Nephron progenitor cell (in vitro differentiated cells): Measurements from ENCODE around the gene LGALS8.
A peak's percentile ranks its signal among the peaks of the same experiment; 100 is the strongest.

ENCODE experiments used
- DNase-seq: peaks from one replicate; pipeline ENCODE4 v3.0.0; 2021
- H3K27ac Mint-ChIP-seq: 2 replicates; pipeline ENCODE4 v1.8.0; 2021; ENCODE audit warnings: mild to moderate bottlenecking, moderate library complexity, mixed read lengths
- H3K27me3 Mint-ChIP-seq: 2 replicates; pipeline ENCODE4 v1.8.0; 2021; ENCODE audit warnings: mild to moderate bottlenecking, low read depth, mixed read lengths; ENCODE audit not compliant: poor library complexity
- H3K36me3 Mint-ChIP-seq: 2 replicates; pipeline ENCODE4 v1.8.0; 2021; ENCODE audit warnings: low read depth, mixed read lengths
- H3K4me1 Mint-ChIP-seq: 2 replicates; pipeline ENCODE4 v1.8.0; 2021; ENCODE audit warnings: mixed read lengths
- H3K4me3 Mint-ChIP-seq: 2 replicates; pipeline ENCODE4 v1.8.0; 2021; ENCODE audit warnings: mild to moderate bottlenecking, moderate library complexity, mixed read lengths
- H3K9me3 Mint-ChIP-seq: 2 replicates; pipeline ENCODE4 v1.8.0; 2021; ENCODE audit warnings: mild to moderate bottlenecking, moderate library complexity, mixed read lengths
- TF ChIP-seq, protein P1 (sequence below): fragments of 200-600 bp; sonication (generic); IDR thresholded peaks from 2 replicates; pipeline ENCODE4 v1.5.0; 2021; ENCODE audit warnings: antibody characterized with exemption

Gene LGALS8

DNA sequence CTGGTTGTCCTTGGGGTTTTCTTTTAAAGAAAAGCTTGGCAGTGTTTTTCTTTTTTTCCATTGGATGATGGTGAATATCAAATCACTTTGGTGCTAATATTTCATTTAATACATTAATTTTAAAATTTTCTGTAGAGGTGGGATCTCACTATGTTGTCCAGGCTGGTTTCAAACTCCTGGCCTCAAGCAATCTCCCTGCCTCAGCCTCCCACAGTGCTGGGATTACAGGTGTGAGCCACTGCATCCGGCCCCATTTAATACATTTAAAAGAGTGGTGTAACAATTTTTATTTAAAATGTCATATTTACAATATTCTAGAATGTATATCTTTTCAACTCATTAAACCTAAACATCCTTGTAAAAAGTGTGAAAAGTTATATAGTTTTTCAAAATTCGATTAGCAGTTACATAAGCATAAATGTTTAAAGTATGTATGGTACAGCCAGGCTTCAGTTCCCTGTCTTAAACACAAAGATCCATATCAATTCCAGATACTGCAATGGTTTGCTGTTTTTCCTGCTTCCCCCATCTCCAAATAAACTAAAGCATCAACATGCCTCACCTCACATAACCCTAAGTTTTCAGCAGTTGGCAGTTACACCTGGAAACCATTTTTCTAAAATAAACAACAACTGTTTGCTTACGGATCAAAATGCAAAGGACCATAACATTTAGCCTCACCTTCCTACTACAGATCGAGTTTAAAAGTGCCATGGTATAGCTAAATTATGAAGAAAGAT, 8.9 kb upstream of the LGALS8 start:
- Mint-ChIP-seq H3K36me3 (no peaks in the 10 kb centered on the region), H3K9me3 (no peaks in the 10 kb centered on the region), H3K27ac (no peak overlapping the region), H3K4me1 (peaks cover 19% of the 10 kb centered on the region), H3K27me3 (peaks cover 6% of the 10 kb centered on the region), H3K4me3 (no peak overlapping the region)
- no peak for DNase-seq
- TF ChIP-seq, protein P1, sequence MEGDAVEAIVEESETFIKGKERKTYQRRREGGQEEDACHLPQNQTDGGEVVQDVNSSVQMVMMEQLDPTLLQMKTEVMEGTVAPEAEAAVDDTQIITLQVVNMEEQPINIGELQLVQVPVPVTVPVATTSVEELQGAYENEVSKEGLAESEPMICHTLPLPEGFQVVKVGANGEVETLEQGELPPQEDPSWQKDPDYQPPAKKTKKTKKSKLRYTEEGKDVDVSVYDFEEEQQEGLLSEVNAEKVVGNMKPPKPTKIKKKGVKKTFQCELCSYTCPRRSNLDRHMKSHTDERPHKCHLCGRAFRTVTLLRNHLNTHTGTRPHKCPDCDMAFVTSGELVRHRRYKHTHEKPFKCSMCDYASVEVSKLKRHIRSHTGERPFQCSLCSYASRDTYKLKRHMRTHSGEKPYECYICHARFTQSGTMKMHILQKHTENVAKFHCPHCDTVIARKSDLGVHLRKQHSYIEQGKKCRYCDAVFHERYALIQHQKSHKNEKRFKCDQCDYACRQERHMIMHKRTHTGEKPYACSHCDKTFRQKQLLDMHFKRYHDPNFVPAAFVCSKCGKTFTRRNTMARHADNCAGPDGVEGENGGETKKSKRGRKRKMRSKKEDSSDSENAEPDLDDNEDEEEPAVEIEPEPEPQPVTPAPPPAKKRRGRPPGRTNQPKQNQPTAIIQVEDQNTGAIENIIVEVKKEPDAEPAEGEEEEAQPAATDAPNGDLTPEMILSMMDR, result no peak

DNA sequence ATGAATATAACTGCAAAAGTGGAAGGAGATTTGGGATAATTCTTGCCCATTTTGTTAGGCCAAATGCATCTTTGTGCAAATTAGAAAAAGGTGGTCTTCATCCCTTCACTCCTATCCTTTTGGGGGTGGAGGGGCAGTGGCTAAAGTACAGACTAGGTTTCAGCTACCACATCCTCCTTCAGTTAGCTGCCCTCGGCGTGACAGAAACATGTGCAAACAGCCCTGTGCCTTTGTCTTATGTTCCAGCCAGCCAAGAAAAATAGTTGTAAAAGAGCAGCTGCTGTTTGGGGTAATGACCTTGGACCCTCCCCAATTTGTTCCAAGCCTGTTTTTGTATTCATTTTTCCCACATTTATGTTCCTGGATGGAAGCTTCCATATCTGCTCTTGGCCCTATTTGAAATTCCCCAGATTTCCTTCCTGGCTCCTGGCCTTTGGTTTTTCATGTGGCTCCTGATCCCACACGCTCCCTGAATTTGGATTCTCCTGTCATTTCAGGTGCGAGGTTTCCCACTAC, 8.3 kb upstream of the LGALS8 start:
- Mint-ChIP-seq H3K27me3 (peaks cover 6% of the 10 kb centered on the region), H3K4me1 (peaks cover 17% of the 10 kb centered on the region), H3K4me3 (no peak overlapping the region), H3K36me3 (no peaks in the 10 kb centered on the region), H3K9me3 (no peaks in the 10 kb centered on the region), H3K27ac (peak overlapping the region; percentile 22)
- TF ChIP-seq, protein P1, result no peak
- no peak for DNase-seq

DNA sequence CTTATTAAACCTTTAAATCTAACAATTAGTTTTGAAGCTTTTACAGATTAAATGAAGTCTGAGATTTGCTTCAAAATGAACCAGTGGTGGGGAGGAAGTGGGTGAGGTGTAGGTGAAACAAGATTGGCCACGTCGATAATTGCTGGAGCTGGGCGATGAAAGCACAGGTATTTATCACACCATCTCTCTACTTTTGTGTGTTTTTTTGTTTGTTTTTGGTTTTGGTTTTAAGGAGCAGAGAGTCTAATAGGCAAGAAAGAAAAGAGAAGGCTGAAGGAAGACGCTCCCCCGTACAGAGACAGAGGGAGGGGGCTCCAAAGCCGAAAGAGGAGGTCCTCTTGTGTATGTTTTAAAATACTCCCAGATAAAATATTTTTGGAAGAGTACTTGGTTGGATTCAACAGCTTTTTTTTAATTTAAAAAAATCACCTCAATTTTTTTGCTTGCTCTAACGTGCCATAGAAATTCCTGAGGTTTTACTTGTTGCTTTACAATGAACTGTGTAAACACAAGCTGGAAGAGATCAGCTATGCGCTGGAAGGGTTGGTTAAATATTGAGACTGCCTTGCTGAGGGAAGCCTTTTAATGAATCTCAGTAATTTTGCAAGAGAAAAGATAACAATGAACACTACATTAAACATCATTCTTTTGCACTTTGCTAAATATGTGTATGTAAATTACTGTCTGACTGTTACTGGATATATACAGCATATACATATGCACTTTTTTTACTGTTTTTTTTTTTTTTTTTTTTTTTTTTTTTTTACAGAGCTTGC, 6.7 kb upstream of the LGALS8 start:
- Mint-ChIP-seq H3K4me1 (peaks cover 17% of the 10 kb centered on the region), H3K27ac (peak overlapping the region; percentile 65), H3K36me3 (no peaks in the 10 kb centered on the region), H3K9me3 (no peaks in the 10 kb centered on the region), H3K4me3 (no peak overlapping the region), H3K27me3 (peaks cover 6% of the 10 kb centered on the region)
- TF ChIP-seq, protein P1, result no peak
- no peak for DNase-seq

DNA sequence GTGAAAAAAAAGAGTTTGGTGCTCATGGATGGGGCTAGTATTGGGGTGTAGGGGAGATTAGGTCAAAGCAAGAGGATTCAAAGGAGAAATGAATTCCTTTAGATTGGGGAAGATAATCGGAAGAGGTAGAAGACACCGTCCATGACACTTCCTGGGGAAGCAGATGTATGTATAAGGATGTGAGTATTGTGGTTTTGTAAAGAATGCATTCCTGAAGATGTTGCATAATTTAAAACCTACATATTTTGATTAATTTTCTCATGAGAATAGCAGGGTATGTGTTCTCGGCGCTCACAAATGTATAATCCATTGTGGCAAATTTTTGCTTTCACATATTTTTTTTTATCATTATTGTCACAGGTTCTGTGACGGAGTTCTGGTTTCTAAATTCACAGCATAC, 5.5 kb upstream of the LGALS8 start:
- Mint-ChIP-seq H3K4me3 (no peak overlapping the region), H3K36me3 (no peaks in the 10 kb centered on the region), H3K9me3 (no peaks in the 10 kb centered on the region), H3K27me3 (peaks cover 6% of the 10 kb centered on the region), H3K27ac (no peak overlapping the region), H3K4me1 (peaks cover 23% of the 10 kb centered on the region)
- TF ChIP-seq, protein P1, result no peak
- no peak for DNase-seq

DNA sequence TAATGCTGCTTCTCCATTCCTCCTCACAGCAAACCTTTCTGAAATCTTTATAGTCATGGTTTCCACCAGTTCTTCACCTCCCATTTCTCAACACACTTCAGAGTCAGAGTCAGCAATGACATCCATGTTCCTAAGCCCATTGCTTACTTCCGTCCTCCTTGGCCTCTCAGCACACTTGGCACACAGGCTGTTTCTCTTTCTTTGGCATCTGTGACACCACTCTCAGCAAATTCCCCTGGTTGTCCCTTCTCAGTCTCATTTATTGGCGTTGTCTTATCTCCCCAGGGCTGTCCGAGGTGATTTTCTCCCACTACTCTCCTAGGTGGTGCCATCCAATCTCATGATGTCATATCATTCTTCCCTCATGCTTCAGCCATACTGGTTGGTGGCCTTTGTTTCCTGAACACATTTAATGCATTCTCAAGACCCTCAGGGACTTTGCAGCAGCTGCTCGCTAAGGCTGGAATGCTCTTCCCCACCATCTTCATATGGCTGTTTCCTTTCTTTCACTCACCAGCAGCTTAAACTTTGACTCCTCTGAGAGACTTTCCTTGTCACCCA, 3.3 kb upstream of the LGALS8 start:
- no peaks in the 10 kb centered on the region for H3K9me3 Mint-ChIP-seq
- H3K36me3 Mint-ChIP-seq, result no peaks in the 10 kb centered on the region
- peaks cover 6% of the 10 kb centered on the region for H3K27me3 Mint-ChIP-seq
- TF ChIP-seq, protein P1, result no peak
- peaks cover 29% of the 10 kb centered on the region for H3K4me1 Mint-ChIP-seq
- DNase-seq, result no peak
- no peak overlapping the region for H3K27ac Mint-ChIP-seq
- no peak overlapping the region for H3K4me3 Mint-ChIP-seq
